ENCODE results near the gene AK3. TPM values are rescaled to one million over a fixed set of nuclear protein-coding genes. Genes with fewer than 3 reads are reported as not detected.
A peak's percentile ranks its signal among the peaks of the same experiment; 100 is the strongest.

AK3 gene
- total RNA-seq, 2 donors from 2014 or later, result 51.5 to 59.8 TPM

GRCh38 chr9:4769321-4770080 lies 28.5 kb upstream of the AK3 start:
- H3K9me3 Mint-ChIP-seq, result no peaks in the 10 kb centered on the region
- no peaks in the 10 kb centered on the region for H3K4me1 ChIP-seq (ENCODE audit: control insufficient read depth, insufficient read depth, low read length)
- H3K9me3 ChIP-seq (ENCODE audit: control insufficient read depth, low read length), result no peaks in the 10 kb centered on the region
- no peaks in the 10 kb centered on the region for H3K4me1 Mint-ChIP-seq
- no peak overlapping the region for H3K4me3 Mint-ChIP-seq
- H3K27me3 ChIP-seq (ENCODE audit: control insufficient read depth, insufficient read depth, low read length, poor library complexity, severe bottlenecking), result no peaks in the 10 kb centered on the region
- no peak overlapping the region for H3K9ac ChIP-seq (ENCODE audit: extremely low read depth, low read length, poor library complexity, severe bottlenecking)
- 93 to 95% methylated on average over 4 to 7 of the region's 7 CpGs for WGBS, 2 experiments (ENCODE audit: insufficient coverage in 1 of 2, insufficient read length in 1 of 2)
- H3K36me3 Mint-ChIP-seq (ENCODE audit: low read depth), result no peaks in the 10 kb centered on the region
- no peak overlapping the region for H3K27ac Mint-ChIP-seq
- no peak overlapping the region for H3K4me3 ChIP-seq (ENCODE audit: low read length)
- H3K27me3 Mint-ChIP-seq (ENCODE audit: insufficient read depth), result no peaks in the 10 kb centered on the region
- no peak overlapping the region for H3K27ac ChIP-seq (ENCODE audit: low read depth, low read length)
- H3K36me3 ChIP-seq (ENCODE audit: control insufficient read depth, insufficient read depth, low read length), result no peaks in the 10 kb centered on the region
- peak; percentile 16 for DNase-seq
- TF ChIP-seq CTCF (conservative IDR thresholded peaks at IDR 0.05), result no peak

GRCh38 chr9:4768681-4769080 lies 27.7 kb upstream of the AK3 start:
- no peak overlapping the region for H3K9ac ChIP-seq (ENCODE audit: extremely low read depth, low read length, poor library complexity, severe bottlenecking)
- no peak overlapping the region for H3K4me3 ChIP-seq (ENCODE audit: low read length)
- no peaks in the 10 kb centered on the region for H3K36me3 ChIP-seq (ENCODE audit: control insufficient read depth, insufficient read depth, low read length)
- Mint-ChIP-seq H3K27ac (no peak overlapping the region), H3K36me3 (ENCODE audit: low read depth) (no peaks in the 10 kb centered on the region), H3K4me3 (no peak overlapping the region), H3K9me3 (no peaks in the 10 kb centered on the region), H3K4me1 (peaks cover under 1% of the 10 kb centered on the region), H3K27me3 (ENCODE audit: insufficient read depth) (no peaks in the 10 kb centered on the region)
- no peak overlapping the region for H3K27ac ChIP-seq (ENCODE audit: low read depth, low read length)
- TF ChIP-seq CTCF (conservative IDR thresholded peaks at IDR 0.05), result no peak
- H3K9me3 ChIP-seq (ENCODE audit: control insufficient read depth, low read length), result no peaks in the 10 kb centered on the region
- no peaks in the 10 kb centered on the region for H3K4me1 ChIP-seq (ENCODE audit: control insufficient read depth, insufficient read depth, low read length)
- no peak for DNase-seq
- H3K27me3 ChIP-seq (ENCODE audit: control insufficient read depth, insufficient read depth, low read length, poor library complexity, severe bottlenecking), result no peaks in the 10 kb centered on the region

GRCh38 chr9:4764033-4764432 lies 23.0 kb upstream of the AK3 start:
- Histone ChIP-seq H3K9me3 (ENCODE audit: control insufficient read depth, low read length) (no peaks in the 10 kb centered on the region), H3K27me3 (ENCODE audit: control insufficient read depth, insufficient read depth, low read length, poor library complexity, severe bottlenecking) (no peaks in the 10 kb centered on the region), H3K9ac (ENCODE audit: extremely low read depth, low read length, poor library complexity, severe bottlenecking) (no peak overlapping the region), H3K4me3 (ENCODE audit: low read length) (no peak overlapping the region), H3K36me3 (ENCODE audit: control insufficient read depth, insufficient read depth, low read length) (no peaks in the 10 kb centered on the region), H3K4me1 (ENCODE audit: control insufficient read depth, insufficient read depth, low read length) (no peaks in the 10 kb centered on the region), H3K27ac (ENCODE audit: low read depth, low read length) (no peak overlapping the region)
- H3K36me3 Mint-ChIP-seq (ENCODE audit: low read depth), result no peaks in the 10 kb centered on the region
- H3K27ac Mint-ChIP-seq, result no peak overlapping the region
- 60 to 88% methylated on average over 1 to 2 of the region's 3 CpGs for WGBS, 2 experiments (ENCODE audit: insufficient coverage in 1 of 2, insufficient read length in 1 of 2)
- TF ChIP-seq CTCF (conservative IDR thresholded peaks at IDR 0.05), result no peak
- H3K4me3 Mint-ChIP-seq, result no peak overlapping the region
- peaks cover 11% of the 10 kb centered on the region for H3K27me3 Mint-ChIP-seq (ENCODE audit: insufficient read depth)
- DNase-seq, result no peak
- no peaks in the 10 kb centered on the region for H3K9me3 Mint-ChIP-seq
- peaks cover 11% of the 10 kb centered on the region for H3K4me1 Mint-ChIP-seq
